ENCODE results near the gene ESRP2.

Gene ESRP2

DNA sequence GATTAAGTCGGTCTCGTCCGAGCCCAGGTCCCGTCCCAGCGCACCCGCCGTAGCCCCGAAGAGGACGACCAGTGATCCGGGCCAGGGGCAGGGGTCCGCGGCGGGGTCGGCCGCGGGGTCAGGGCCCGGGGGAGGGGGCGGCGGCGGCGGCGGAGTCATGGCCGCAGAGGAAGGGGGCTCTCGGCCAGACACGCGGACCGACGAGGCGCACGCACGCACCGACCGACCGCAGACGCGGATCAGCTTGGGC is at the start of gene ESRP2:
ESRP2 (minus strand) TSS at position 241 of the 250 bp plus-strand sequence; CDS start at position 159, 82 bp downstream.
- DNase-seq = no peak

- DNase-seq = no peak
Measured at GRCh38 chr16:68285683-68286082, 49.8 kb upstream of the ESRP2 start.

DNA sequence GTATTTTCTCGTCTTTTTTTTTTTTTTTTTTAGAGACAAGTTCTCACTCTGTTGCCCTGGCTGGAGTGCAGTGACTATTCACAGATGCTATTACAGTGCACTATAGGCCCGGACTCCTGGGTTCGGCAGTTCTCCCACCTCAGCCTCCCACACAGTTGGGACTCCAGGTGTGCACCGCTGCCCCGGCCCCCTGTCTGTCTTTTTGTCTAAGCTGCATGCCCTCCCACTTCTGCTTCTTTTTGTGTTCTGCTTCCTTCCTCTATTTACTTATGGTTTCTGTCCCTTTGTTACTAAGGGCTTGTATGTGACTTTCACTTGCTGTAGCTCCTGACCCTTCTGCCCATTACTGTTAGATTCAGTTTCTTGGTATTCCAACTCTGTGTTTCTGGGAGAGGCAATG is 48.9 kb upstream of the ESRP2 start:
- no peak for DNase-seq

GRCh38 chr16:68283801-68284598 is 48.1 kb upstream of the ESRP2 start:
- DNase-seq = no peak

GRCh38 chr16:68283346-68283745 is 47.4 kb upstream of the ESRP2 start:
- no peak for DNase-seq

DNA sequence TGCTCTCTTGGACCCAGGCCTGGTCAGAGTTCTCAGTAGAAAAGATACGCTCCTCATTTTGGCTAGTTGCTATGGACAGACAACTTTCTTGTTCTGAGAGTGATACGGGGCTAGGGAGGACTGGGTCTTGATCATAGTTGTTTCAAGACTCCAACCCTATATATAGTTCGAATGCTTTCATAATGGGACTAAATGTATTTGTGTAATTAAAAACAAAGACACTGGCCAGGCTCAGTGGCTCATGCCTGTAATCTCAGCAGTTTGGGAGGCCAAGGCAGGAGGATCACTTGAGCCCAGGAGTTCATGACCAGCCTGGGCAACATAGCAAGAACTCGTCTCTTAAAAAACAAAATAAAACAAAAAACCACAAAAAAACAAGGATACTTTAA is 46.1 kb upstream of the ESRP2 start:
- DNase-seq = no peak

DNA sequence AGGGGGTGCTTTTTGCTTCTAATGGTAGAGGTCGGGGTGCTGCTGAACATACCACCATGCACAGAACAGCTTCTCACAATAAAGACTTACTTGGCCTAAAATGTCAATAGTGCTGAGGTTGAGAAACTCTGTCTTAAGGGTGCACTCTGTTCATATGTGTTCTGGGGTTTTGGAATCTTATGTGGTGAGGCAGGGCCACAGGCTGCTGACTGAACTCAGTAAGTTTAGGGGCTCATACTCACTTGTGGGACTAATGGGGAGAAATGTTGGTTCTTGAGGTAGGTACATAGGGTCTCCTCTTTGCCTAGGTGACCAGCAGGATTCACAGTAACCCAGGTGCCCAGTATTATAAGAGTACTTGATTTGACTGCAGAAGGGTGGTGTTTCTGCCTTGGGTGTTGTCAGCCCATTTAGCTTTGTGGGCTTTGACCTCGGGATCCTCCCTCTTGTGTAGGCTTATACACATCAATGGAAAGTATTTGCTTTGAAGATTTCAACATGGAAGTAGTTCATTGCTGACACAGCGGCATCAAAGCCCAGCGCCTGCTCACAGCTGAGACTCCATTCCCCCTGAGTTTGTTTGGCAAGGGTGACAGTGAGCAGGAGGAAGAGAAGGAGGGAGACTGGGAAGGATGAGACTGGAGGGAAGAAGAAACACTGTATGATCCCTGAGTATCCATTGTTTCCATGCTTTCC is 45.6 kb upstream of the ESRP2 start:
- no peak for DNase-seq

- DNase-seq = no peak
Measured at GRCh38 chr16:68279726-68280558, 44.0 kb upstream of the ESRP2 start.

GRCh38 chr16:68276223-68276622 is 40.3 kb upstream of the ESRP2 start:
- no peak for DNase-seq

DNA sequence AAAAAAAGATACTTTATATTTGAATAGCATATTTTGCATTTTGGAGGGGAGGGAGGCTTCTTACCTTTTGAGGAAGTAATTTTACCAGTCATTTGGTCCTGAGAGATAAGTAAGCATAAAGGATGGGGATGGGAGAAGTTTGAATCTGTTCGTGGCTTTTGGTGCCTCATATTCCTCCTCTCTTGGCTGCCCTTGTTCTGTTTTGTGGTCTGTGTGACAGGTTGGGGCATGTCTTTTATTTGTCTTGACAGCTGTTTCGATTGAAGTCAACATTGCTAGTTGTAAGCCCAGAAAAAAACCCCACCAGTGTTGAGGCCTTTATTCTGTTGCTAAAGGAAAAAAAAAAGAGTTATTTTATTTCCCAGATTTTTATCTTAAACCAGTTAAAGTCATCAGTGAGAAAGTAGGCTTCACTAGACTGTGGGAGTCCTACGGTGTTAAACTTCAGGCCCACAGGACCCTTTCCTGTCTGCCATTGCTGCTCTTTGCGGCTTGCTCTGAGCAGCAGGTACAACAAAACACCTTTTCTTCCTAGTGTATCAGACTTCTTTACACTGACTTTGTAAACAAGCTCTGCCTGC is 39.8 kb upstream of the ESRP2 start:
- DNase-seq = no peak

DNA sequence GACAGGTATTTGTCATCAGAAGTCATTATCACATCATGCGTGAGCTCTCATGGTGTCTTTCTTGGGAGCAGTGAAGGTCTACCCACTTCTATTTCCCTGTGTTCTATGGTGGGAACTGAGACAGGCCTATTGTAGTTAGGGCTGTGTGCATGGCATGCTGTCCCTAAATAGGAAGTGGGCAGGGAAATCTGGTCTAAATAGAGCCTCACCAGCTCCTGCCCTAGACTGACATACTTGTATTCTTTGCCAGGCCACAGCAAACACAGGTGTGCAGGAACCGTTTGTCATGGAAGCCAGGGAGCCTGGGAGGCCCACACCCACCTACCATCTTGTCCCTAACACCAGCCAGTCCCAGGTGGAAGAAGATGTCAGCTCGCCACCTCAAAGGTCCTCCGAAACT is 38.5 kb upstream of the ESRP2 start:
- no peak for DNase-seq

GRCh38 chr16:68273896-68274295 is 38.0 kb upstream of the ESRP2 start:
- DNase-seq = no peak

- DNase-seq = no peak
Measured at GRCh38 chr16:68273459-68273858, 37.5 kb upstream of the ESRP2 start.

- no peak for DNase-seq
Measured at GRCh38 chr16:68272507-68273209, 36.7 kb upstream of the ESRP2 start.

- no peak for DNase-seq
Measured at GRCh38 chr16:68270353-68270752, 34.4 kb upstream of the ESRP2 start.

DNA sequence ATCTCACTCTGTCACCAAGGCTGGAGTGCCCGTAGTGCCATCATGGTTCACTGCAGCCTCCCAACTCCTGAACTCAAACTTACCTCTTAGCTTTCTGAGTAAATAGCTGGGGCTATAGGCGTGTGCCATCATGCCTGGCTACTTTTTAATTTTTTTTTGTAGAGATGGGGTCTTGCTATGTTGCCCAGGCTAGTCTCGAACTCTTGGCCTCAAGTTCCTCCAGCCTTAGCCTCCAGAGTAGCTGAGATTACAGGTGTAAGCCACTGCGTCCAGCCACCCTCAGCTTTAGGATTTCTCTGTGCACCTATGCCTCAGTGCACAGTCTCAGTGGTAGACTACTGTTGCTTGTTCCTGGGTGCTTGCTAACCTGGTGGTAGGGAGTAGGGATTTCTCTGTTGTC is 33.9 kb upstream of the ESRP2 start:
- no peak for DNase-seq

GRCh38 chr16:68267612-68268405 is 31.9 kb upstream of the ESRP2 start:
- DNase-seq = no peak

- DNase-seq = no peak
Measured at GRCh38 chr16:68265078-68265920, 29.4 kb upstream of the ESRP2 start.

GRCh38 chr16:68264128-68265077 is 28.5 kb upstream of the ESRP2 start, which contains the start of gene SLC7A6:
Gene SLC7A6, plus strand, starts transcription at chr16:68264526. Its CDS starts 10,201 bp downstream, at chr16:68274727.
- peak; percentile 41 for DNase-seq
